Measurements from ENCODE around the gene SPRED2. TPM values are rescaled to one million over a fixed set of nuclear protein-coding genes. Genes with fewer than 3 reads are reported as not detected.

Gene SPRED2
- total and polyA plus RNA-seq, 3 donors from 2014 or later = 10.0 to 14.1 (median 11.3) TPM

GRCh38 chr2:65411056-65411795 is 21.2 kb downstream of the SPRED2 start:
- H3K4me1 ChIP-seq = no peaks in the 10 kb centered on the region

GRCh38 chr2:65409045-65409444 is 23.4 kb downstream of the SPRED2 start:
- intact Hi-C loops (cut with DNase I; ENCODE audit: low total_unique reads) = no loop called here
- no peak overlapping the region for H3K4me3 ChIP-seq
- no peaks in the 10 kb centered on the region for H3K9me3 ChIP-seq
- WGBS, 2 donors = 93 to 94% methylated on average over 2 of the region's 2 CpGs
- no peak for DNase-seq
- H3K36me3 ChIP-seq (ENCODE audit: low read depth, missing control alignments) = no peaks in the 10 kb centered on the region
- H3K27me3 ChIP-seq = no peaks in the 10 kb centered on the region
- no peaks in the 10 kb centered on the region for H3K4me1 ChIP-seq
- no peak overlapping the region for H3K27ac ChIP-seq
- TF ChIP-seq POLR2A (IDR thresholded peaks at IDR 0.05) (no peak), CTCF (IDR thresholded peaks at IDR 0.05) (no peak)

More at GRCh38 chr2:65411056-65411795, 21.2 kb downstream of the SPRED2 start:
- Histone ChIP-seq H3K9me3 (no peaks in the 10 kb centered on the region), H3K27me3 (no peaks in the 10 kb centered on the region), H3K27ac (no peak overlapping the region), H3K4me3 (no peak overlapping the region), H3K36me3 (ENCODE audit: low read depth, missing control alignments) (no peaks in the 10 kb centered on the region)
- DNase-seq = no peak
- TF ChIP-seq POLR2A (IDR thresholded peaks at IDR 0.05) (no peak), CTCF (IDR thresholded peaks at IDR 0.05) (no peak)
- 65 to 70% methylated on average over 7 of the region's 7 CpGs for WGBS, 2 donors
- intact Hi-C loops (cut with DNase I; ENCODE audit: low total_unique reads) = no loop called here

- no peak for DNase-seq
- intact Hi-C loops (cut with DNase I; ENCODE audit: low total_unique reads) = no loop called here
- TF ChIP-seq CTCF (IDR thresholded peaks at IDR 0.05) = no peak
- no peak for TF ChIP-seq POLR2A (IDR thresholded peaks at IDR 0.05)
Measured at GRCh38 chr2:65407240-65407639, 25.2 kb downstream of the SPRED2 start.

GRCh38 chr2:65404988-65405697 is 27.3 kb downstream of the SPRED2 start:
- H3K27me3 ChIP-seq = no peaks in the 10 kb centered on the region
- no peak for DNase-seq
- H3K36me3 ChIP-seq (ENCODE audit: low read depth, missing control alignments) = no peaks in the 10 kb centered on the region
- no peaks in the 10 kb centered on the region for H3K4me1 ChIP-seq
- H3K4me3 ChIP-seq = no peak overlapping the region
- WGBS, 2 donors = 73 to 84% methylated on average over 10 of the region's 10 CpGs
- H3K9me3 ChIP-seq = no peaks in the 10 kb centered on the region
- TF ChIP-seq POLR2A (IDR thresholded peaks at IDR 0.05) (no peak), CTCF (IDR thresholded peaks at IDR 0.05) (no peak)
- intact Hi-C loops (cut with DNase I; ENCODE audit: low total_unique reads) = no loop called here
- H3K27ac ChIP-seq = no peak overlapping the region

More at GRCh38 chr2:65407240-65407639, 25.2 kb downstream of the SPRED2 start:
- Histone ChIP-seq H3K9me3 (no peaks in the 10 kb centered on the region), H3K27ac (no peak overlapping the region), H3K36me3 (ENCODE audit: low read depth, missing control alignments) (no peaks in the 10 kb centered on the region), H3K27me3 (no peaks in the 10 kb centered on the region), H3K4me1 (no peaks in the 10 kb centered on the region), H3K4me3 (no peak overlapping the region)
- WGBS, 2 donors = 83 to 89% methylated on average over 2 of the region's 2 CpGs

Data from testis (tissue), 3 donors.